HK-2 (cell line): ENCODE data around the gene ABLIM2.
"Not testable (repeated sequence)": the region's sequence is repeated elsewhere in the genome, so short reads cannot be mapped to it uniquely, and the experiment has no call there.

ENCODE experiments used
- DNase-seq: peaks from one replicate; pipeline ENCODE4 v3.0.0-alpha.2; 2018; ENCODE audit not compliant: unreplicated experiment

ABLIM2 gene

GRCh38 chr4:8140915-8141314 is 17.7 kb downstream of the ABLIM2 start:
- DNase-seq: no peak

GRCh38 chr4:8139726-8140125 is 18.9 kb downstream of the ABLIM2 start:
- not testable (repeated sequence) for DNase-seq

GRCh38 chr4:8136972-8137710 is 21.5 kb downstream of the ABLIM2 start:
- DNase-seq: no peak

DNA sequence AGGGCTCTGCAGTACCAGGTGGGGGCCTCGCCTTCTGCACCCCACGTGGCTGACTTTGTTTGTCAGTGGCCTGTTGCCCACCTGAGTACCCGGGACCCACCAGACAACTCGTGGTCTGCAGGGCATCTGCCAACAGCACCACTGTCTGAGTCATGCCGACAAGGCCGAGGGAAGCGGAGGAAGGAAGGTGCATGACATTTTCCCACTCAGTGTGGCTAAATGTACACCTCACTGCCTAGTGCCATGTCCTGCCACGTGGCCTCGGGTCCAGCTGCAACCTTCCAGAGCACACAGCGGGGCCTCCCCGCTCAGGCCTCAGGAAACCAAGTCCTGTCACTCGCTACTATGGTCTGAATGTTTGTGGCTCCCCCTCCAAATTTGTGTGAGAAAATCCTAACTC is 22.1 kb downstream of the ABLIM2 start:
- no peak for DNase-seq

DNA sequence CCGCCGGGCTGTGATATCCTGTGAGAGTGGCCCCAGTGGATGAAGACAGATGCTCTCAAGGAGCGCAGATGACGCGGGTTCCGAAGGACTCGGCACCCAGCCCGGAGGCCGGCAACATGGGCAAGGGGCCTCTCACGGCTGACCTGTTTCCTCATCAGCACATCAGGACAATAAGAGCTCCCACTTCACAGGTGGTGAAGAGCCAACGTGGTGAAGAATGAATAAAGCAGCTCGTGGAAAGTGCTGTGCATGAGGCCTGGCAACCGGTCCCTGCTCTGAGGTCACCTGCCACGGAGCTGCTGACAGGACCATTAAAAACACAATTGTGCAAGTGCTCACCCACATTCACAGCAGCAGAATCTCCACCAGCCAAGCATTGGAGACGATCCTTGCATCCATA is 22.9 kb downstream of the ABLIM2 start:
- no peak for DNase-seq

- DNase-seq: no peak
These were observed 24.6 kb downstream of the ABLIM2 start for GRCh38 chr4:8133897-8134563.

- DNase-seq: no peak
These were observed 25.5 kb downstream of the ABLIM2 start for GRCh38 chr4:8132947-8133705.

- no peak for DNase-seq
These were observed 26.2 kb downstream of the ABLIM2 start for GRCh38 chr4:8132400-8132799.

DNA sequence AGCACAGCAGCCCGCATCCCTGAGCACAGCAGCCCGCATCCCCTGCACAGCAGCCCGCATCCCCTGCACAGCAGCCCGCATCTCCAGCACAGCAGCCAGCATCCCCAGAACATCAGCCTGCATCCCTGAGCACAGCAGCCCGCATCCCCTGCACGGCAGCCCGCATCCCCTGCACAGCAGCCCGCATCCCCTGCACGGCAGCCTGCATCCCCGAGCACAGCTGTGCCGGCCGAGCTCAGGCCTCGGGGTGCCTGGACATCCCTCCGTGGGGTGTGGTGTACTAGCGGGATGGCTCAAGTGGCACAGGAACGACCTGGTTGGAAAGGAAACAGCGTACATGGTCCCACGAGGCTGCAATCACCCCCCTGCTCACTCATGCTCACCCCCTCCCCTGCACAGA is 26.8 kb downstream of the ABLIM2 start:
- DNase-seq: no peak

DNA sequence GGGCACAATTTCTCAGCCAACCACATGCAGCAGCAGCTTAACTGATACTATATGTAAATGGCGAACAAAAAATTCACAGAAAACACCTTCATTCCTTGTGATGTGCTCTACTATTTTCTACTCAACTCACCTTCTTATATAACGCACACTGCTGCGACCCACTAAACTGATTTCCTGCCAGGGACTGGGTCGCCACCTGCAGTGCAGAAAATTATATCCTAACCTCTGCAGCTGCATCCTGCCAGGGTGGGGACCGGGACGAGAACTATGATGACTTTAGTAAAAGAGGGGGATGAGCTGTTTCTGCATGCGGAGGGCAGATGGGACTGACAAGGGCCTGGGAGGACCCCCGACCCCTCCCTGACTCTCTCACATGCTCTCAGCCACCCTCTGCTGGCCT is 27.4 kb downstream of the ABLIM2 start:
- DNase-seq: no peak

- no peak for DNase-seq
These were observed 28.1 kb downstream of the ABLIM2 start for GRCh38 chr4:8130346-8131066.

DNA sequence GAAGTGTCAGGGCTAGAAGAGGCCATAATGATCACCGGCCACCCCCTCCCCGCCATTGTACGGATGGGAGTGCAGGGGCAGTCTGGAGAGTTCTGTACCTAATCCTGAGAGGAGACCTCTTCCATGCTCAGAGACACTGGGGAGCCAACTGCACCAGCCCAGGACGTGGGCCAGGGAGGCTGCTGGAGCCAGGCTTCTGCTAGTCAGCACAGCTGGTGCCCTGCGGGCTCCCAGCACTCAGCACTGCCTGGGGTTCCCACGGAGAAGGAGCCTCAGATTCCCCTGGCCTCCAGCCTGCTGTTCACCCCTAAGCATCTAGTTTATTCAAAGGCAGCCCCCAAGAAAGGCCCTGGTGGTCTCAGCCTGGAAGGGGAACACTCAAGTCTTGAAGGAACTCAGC is 28.8 kb downstream of the ABLIM2 start:
- no peak for DNase-seq

DNA sequence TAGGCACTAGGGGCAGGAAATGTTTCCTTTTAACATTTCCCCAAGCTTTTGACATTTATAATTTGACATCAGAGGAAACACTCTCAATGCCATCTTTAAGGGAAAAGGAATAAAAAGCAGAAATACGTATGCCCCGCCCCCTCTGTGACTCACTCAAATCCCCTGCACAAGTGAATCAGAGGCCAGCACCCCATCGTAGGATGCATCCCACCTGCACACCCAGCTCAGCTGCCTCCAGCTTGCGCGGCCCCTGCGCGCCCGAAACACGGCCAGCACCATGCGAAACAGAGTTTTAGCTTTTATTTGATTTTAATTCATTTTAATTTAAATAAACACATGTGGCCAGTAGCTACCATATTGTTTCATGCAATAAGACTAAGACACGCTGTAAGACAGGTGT is 29.5 kb downstream of the ABLIM2 start:
- no peak for DNase-seq

GRCh38 chr4:8128100-8128856 is 30.3 kb downstream of the ABLIM2 start:
- no peak for DNase-seq

GRCh38 chr4:8127051-8127826 is 31.4 kb downstream of the ABLIM2 start:
- no peak for DNase-seq

DNA sequence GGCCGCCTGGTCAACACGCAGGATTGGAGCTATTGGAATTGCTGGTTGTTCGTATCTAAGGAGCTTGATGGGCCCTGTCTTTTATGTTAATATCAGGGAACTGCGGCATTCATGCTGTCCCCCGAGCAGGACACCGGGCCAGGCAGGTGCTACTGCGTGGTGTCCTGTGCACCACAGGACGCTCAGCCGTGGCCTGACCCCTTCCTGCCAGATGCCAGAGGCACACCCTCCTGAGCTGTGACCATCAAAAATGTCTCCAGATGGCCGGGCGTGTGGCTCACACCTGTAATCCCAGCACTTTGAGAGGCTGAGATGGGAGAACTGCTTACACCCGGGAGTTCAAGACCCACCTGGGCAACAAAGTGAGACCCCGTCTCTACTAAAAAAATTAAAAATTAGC is 32.1 kb downstream of the ABLIM2 start:
- no peak for DNase-seq

DNA sequence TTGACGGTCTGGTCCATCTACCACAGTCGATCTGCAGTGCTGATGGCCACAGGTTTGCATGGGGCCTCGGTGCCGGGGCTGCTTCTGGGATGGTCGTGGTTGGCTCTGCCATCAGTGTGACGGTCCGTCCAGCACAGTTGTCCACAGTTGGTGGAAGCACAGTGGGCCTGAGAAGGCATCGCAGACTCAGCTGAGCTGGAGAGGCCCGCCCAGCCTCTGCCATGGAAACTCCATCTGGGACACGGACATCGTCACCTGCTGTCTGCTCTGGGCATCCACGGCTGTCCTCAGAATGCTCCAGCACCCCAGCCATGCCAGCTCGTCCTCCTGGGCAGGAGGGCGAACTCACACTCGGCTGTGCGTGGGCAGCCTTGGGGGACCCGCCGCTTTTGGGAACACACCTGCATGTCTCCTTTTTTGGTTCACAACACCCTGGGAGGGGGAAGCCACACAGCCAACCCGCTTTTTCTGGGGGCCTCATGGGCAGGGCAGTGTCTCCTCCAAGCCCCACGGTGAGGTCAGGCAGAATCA is 33.0 kb downstream of the ABLIM2 start:
- DNase-seq: no peak

- no peak for DNase-seq
These were observed 34.7 kb downstream of the ABLIM2 start for GRCh38 chr4:8123870-8124269.

DNA sequence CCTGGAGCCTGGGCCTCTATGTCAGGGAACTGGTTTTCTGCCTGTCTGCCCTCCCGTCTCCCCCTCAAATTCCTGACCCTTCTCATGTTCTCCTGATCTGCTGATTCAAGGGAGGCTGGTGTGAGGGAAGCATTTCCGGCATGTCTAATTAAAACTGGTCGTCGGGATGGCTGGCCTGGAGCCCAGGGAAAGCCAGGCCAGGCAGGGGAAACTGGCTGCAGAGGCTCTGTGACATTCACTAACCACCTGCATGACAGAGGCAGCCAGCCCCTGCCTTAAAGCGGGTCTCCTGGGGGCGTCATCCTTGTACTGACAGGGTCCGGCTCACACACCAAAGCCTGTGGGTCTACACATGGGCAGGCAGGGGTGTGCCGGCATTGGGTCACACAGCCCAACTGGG is 35.2 kb downstream of the ABLIM2 start:
- DNase-seq: no peak

DNA sequence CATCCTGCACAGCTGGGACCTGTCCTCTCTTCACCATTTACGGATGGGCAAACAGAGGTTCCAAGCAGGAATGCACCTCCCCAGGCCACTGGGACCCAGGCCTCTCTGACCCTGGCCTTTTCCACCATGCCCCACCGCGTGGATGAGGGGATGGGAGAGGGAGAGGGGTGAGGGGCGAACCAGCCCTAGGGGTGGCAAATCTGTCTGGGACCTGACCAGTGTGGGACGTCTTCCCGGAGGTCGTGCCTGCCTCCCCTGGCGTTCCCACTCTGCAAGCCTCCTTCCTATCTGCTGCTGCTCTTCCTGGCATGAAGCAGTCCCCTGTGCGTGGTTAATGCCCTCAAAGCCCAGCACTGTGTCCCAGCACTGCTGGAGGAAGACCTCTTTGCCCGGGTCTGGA is 35.9 kb downstream of the ABLIM2 start:
- DNase-seq: no peak
